Activated CD8-positive, alpha-beta T cell treated with anti-CD3 and anti-CD28 coated beads, Interleukin-2, amount 10 ng/mL, durations not matched to agents 7 days and 5 days (primary cell): ENCODE results near the gene CHRNE. TPM values are rescaled to one million over a fixed set of nuclear protein-coding genes. Genes with fewer than 3 reads are reported as not detected.
"Not testable (repeated sequence)": the region's sequence is repeated elsewhere in the genome, so short reads cannot be mapped to it uniquely, and the experiment has no call there.

ENCODE experiments used
- ATAC-seq: fragments of 150-1000 bp; cut with Tn5 transposase; one replicate; pipeline ENCODE4 v1.10.0; 2021; ENCODE audit warnings: moderate library complexity
- CTCF ChIA-PET: fragments of 350-600 bp; sonication (Branson Sonifier 250); formaldehyde crosslinking; loops from one replicate; lab custom pipeline; 2021; ENCODE audit warnings: antibody characterized with exemption; lab: Charles Lee
- POLR2A ChIA-PET: fragments of 350-600 bp; sonication (Branson Sonifier 250); formaldehyde crosslinking; loops from one replicate; lab custom pipeline; 2021; ENCODE audit warnings: antibody characterized with exemption; lab: Charles Lee
- DNase-seq: peaks from one replicate; pipeline ENCODE4 v3.0.0-alpha.2; 2020
- H3K27ac Mint-ChIP-seq: one replicate; pipeline ENCODE4 v1.8.0; 2021; ENCODE audit warnings: mild to moderate bottlenecking, mixed read lengths
- H3K27me3 Mint-ChIP-seq: one replicate; pipeline ENCODE4 v1.8.0; 2021; ENCODE audit warnings: low read depth, mixed read lengths
- H3K36me3 Mint-ChIP-seq: one replicate; pipeline ENCODE4 v1.8.0; 2021; ENCODE audit warnings: low read depth, mixed read lengths
- H3K4me1 Mint-ChIP-seq: one replicate; pipeline ENCODE4 v1.8.0; 2021; ENCODE audit warnings: low read depth, mixed read lengths
- H3K4me3 Mint-ChIP-seq: one replicate; pipeline ENCODE4 v1.8.0; 2021; ENCODE audit warnings: mild to moderate bottlenecking, mixed read lengths
- H3K9me3 Mint-ChIP-seq: one replicate; pipeline ENCODE4 v1.8.0; 2022; ENCODE audit warnings: mixed read lengths; ENCODE audit not compliant: insufficient read depth
- total RNA-seq, 2 experiments: library from RNA; stranded (reverse); gene quantifications; one replicate each; pipeline ENCODE4 v1.2.3, GENCODE V29; 2021

CHRNE gene
- total RNA-seq, 2 experiments from 2014 or later, result 0.26 to 0.45 TPM

- Mint-ChIP-seq H3K4me1 (peaks cover 4% of the 10 kb centered on the region), H3K27ac (no peak overlapping the region), H3K4me3 (no peak overlapping the region), H3K27me3 (no peaks in the 10 kb centered on the region), H3K36me3 (peaks cover 9% of the 10 kb centered on the region), H3K9me3 (no peaks in the 10 kb centered on the region)
- ATAC-seq (no peak), DNase-seq (no peak)
- CTCF ChIA-PET, result no interaction called here
- POLR2A ChIA-PET, result no interaction called here
Observed at GRCh38 chr17:4860651-4861050, 42.2 kb downstream of the CHRNE start.

- no peak for DNase-seq
- no peak overlapping the region for H3K4me3 Mint-ChIP-seq
- H3K27me3 Mint-ChIP-seq, result no peaks in the 10 kb centered on the region
- H3K9me3 Mint-ChIP-seq, result no peaks in the 10 kb centered on the region
- POLR2A ChIA-PET, result no interaction called here
- H3K36me3 Mint-ChIP-seq, result peaks cover 9% of the 10 kb centered on the region
- peaks cover 4% of the 10 kb centered on the region for H3K4me1 Mint-ChIP-seq
- H3K27ac Mint-ChIP-seq, result no peak overlapping the region
- no peak for ATAC-seq
- CTCF ChIA-PET, result no interaction called here
Observed at GRCh38 chr17:4859816-4860625, 42.9 kb downstream of the CHRNE start.

- Mint-ChIP-seq H3K9me3 (no peaks in the 10 kb centered on the region), H3K27me3 (no peaks in the 10 kb centered on the region), H3K4me1 (peaks cover 6% of the 10 kb centered on the region), H3K36me3 (peaks cover 16% of the 10 kb centered on the region), H3K4me3 (no peak overlapping the region), H3K27ac (no peak overlapping the region)
- ChIA-PET CTCF (interaction anchor here (1.0 to 1.5 kb wide), 2 partner anchors 24 to 234 kb away, joined by 3 to 4 read pairs; no protein-coding TSS in a partner anchor), POLR2A (no interaction called here)
- DNase-seq (no peak), ATAC-seq (no peak)
Observed at GRCh38 chr17:4858882-4859260, 44.0 kb downstream of the CHRNE start.

GRCh38 chr17:4858068-4858881 is 44.6 kb downstream of the CHRNE start:
- Mint-ChIP-seq H3K4me3 (no peak overlapping the region), H3K27me3 (no peaks in the 10 kb centered on the region), H3K36me3 (peaks cover 17% of the 10 kb centered on the region), H3K4me1 (peaks cover 6% of the 10 kb centered on the region), H3K9me3 (no peaks in the 10 kb centered on the region), H3K27ac (no peak overlapping the region)
- ATAC-seq (no peak), DNase-seq (no peak)
- CTCF ChIA-PET, result interaction anchor here (0.9 to 1.5 kb wide), 3 partner anchors 24 to 234 kb away, joined by 3 to 4 read pairs (median 4); no protein-coding TSS in a partner anchor
- POLR2A ChIA-PET, result no interaction called here

GRCh38 chr17:4857347-4857746 is 45.6 kb downstream of the CHRNE start:
- H3K27me3 Mint-ChIP-seq, H3K4me3 Mint-ChIP-seq, ATAC-seq, H3K27ac Mint-ChIP-seq, H3K9me3 Mint-ChIP-seq, POLR2A ChIA-PET, H3K4me1 Mint-ChIP-seq, DNase-seq: not testable (repeated sequence)
- peaks cover 19% of the 10 kb centered on the region for H3K36me3 Mint-ChIP-seq
- CTCF ChIA-PET, result interaction anchor here (0.9 kb wide), 1 partner anchor 61 kb away, joined by 4 read pairs; no protein-coding TSS in a partner anchor

- DNase-seq (no peak), ATAC-seq (no peak)
- H3K27ac Mint-ChIP-seq, result no peak overlapping the region
- CTCF ChIA-PET, result no interaction called here
- peaks cover 5% of the 10 kb centered on the region for H3K9me3 Mint-ChIP-seq
- POLR2A ChIA-PET, result no interaction called here
- H3K36me3 Mint-ChIP-seq, result peaks cover 23% of the 10 kb centered on the region
- H3K4me1 Mint-ChIP-seq, result peaks cover 10% of the 10 kb centered on the region
- H3K27me3 Mint-ChIP-seq, result no peaks in the 10 kb centered on the region
- no peak overlapping the region for H3K4me3 Mint-ChIP-seq
Observed at GRCh38 chr17:4856937-4857314, 46.0 kb downstream of the CHRNE start.

GRCh38 chr17:4856271-4856936 is 46.5 kb downstream of the CHRNE start:
- ChIA-PET POLR2A (interaction anchor here (0.6 kb wide), 1 partner anchor 142 kb away, joined by 5 read pairs; no protein-coding TSS in a partner anchor), CTCF (no interaction called here)
- peaks cover 6% of the 10 kb centered on the region for H3K9me3 Mint-ChIP-seq
- no peak for DNase-seq
- H3K4me1 Mint-ChIP-seq, result peaks cover 10% of the 10 kb centered on the region
- H3K27me3 Mint-ChIP-seq, result peaks cover under 1% of the 10 kb centered on the region
- H3K36me3 Mint-ChIP-seq, result peaks cover 25% of the 10 kb centered on the region
- H3K4me3 Mint-ChIP-seq, result no peak overlapping the region
- no peak overlapping the region for H3K27ac Mint-ChIP-seq
- ATAC-seq, result no peak

- Mint-ChIP-seq H3K4me1 (peaks cover 13% of the 10 kb centered on the region), H3K36me3 (peaks cover 31% of the 10 kb centered on the region), H3K4me3 (no peak overlapping the region), H3K27me3 (peaks cover 9% of the 10 kb centered on the region), H3K9me3 (peaks cover 6% of the 10 kb centered on the region), H3K27ac (peak overlapping the region; percentile 48)
- POLR2A ChIA-PET, result no interaction called here
- ATAC-seq (no peak), DNase-seq (no peak)
- CTCF ChIA-PET, result no interaction called here
Observed at GRCh38 chr17:4854111-4854681, 48.7 kb downstream of the CHRNE start.

GRCh38 chr17:4853208-4853671 is 49.7 kb downstream of the CHRNE start:
- Mint-ChIP-seq H3K27ac (peak overlapping the region; percentile 43), H3K9me3 (peaks cover 6% of the 10 kb centered on the region), H3K27me3 (peaks cover 9% of the 10 kb centered on the region), H3K36me3 (peaks cover 28% of the 10 kb centered on the region), H3K4me3 (no peak overlapping the region), H3K4me1 (peaks cover 11% of the 10 kb centered on the region)
- no peak for DNase-seq
- no peak for ATAC-seq
- POLR2A ChIA-PET, result interaction anchor here (0.8 kb wide), 1 partner anchor 87 kb away, joined by 3 read pairs; the partner anchor contains the start of gene RNF167
- CTCF ChIA-PET, result no interaction called here

GRCh38 chr17:4852567-4853207 is 50.2 kb downstream of the CHRNE start:
- Mint-ChIP-seq H3K36me3 (peaks cover 28% of the 10 kb centered on the region), H3K27ac (peak overlapping the region; percentile 62), H3K27me3 (peaks cover 9% of the 10 kb centered on the region), H3K4me1 (peaks cover 11% of the 10 kb centered on the region), H3K9me3 (peaks cover 6% of the 10 kb centered on the region), H3K4me3 (peak overlapping the region; percentile 39)
- CTCF ChIA-PET, result no interaction called here
- POLR2A ChIA-PET, result interaction anchor here (0.7 kb wide), 1 partner anchor 527 kb away, joined by 4 read pairs; no protein-coding TSS in a partner anchor
- DNase-seq (no peak), ATAC-seq (no peak)

- H3K9me3 Mint-ChIP-seq, result peaks cover 6% of the 10 kb centered on the region
- H3K4me3 Mint-ChIP-seq, result no peak overlapping the region
- no peak overlapping the region for H3K27ac Mint-ChIP-seq
- peaks cover 11% of the 10 kb centered on the region for H3K4me1 Mint-ChIP-seq
- POLR2A ChIA-PET, result no interaction called here
- CTCF ChIA-PET, result no interaction called here
- H3K36me3 Mint-ChIP-seq, result peaks cover 24% of the 10 kb centered on the region
- DNase-seq (no peak), ATAC-seq (no peak)
- peaks cover 9% of the 10 kb centered on the region for H3K27me3 Mint-ChIP-seq
Observed at GRCh38 chr17:4851084-4851483, 51.8 kb downstream of the CHRNE start.
